Measurements from ENCODE around the gene ABHD8. TPM values are rescaled to one million over a fixed set of nuclear protein-coding genes. Genes with fewer than 3 reads are reported as not detected.

ABHD8 gene
- total and polyA plus RNA-seq, 11 donors, result 7.4 to 21.8 (median 11.6) TPM

- TF ChIP-seq, protein P1, sequence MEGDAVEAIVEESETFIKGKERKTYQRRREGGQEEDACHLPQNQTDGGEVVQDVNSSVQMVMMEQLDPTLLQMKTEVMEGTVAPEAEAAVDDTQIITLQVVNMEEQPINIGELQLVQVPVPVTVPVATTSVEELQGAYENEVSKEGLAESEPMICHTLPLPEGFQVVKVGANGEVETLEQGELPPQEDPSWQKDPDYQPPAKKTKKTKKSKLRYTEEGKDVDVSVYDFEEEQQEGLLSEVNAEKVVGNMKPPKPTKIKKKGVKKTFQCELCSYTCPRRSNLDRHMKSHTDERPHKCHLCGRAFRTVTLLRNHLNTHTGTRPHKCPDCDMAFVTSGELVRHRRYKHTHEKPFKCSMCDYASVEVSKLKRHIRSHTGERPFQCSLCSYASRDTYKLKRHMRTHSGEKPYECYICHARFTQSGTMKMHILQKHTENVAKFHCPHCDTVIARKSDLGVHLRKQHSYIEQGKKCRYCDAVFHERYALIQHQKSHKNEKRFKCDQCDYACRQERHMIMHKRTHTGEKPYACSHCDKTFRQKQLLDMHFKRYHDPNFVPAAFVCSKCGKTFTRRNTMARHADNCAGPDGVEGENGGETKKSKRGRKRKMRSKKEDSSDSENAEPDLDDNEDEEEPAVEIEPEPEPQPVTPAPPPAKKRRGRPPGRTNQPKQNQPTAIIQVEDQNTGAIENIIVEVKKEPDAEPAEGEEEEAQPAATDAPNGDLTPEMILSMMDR (IDR thresholded peaks at IDR 0.05), result no peak
- no peak for TF ChIP-seq POLR2A (IDR thresholded peaks at IDR 0.05)
- Histone ChIP-seq H3K9me3 (no peaks in the 10 kb centered on the region), H3K27ac (no peak overlapping the region), H3K4me1 (peaks cover 0 to 8% (median 0%) of the 10 kb centered on the region in 12 donors), H3K27me3 (no peaks in the 10 kb centered on the region), H3K36me3 (peaks cover 0 to 64% (median 46%) of the 10 kb centered on the region in 9 donors), H3K4me3 (no peak overlapping the region)
- 82 to 100% (median 87%) methylated on average over 1 to 11 of the region's 11 CpGs for WGBS, 4 donors
- intact Hi-C loops (cut with DNase I), result no loop called here
- DNase-seq (no peak), ATAC-seq (no peak)
Measured at GRCh38 chr19:17320435-17320834, 17.2 kb upstream of the ABHD8 start.

GRCh38 chr19:17319473-17320238, 16.4 kb upstream of the ABHD8 start:
- intact Hi-C loops (cut with DNase I), result no loop called here
- H3K4me3 ChIP-seq, result no peak overlapping the region
- ATAC-seq (no peak), DNase-seq (no peak)
- 90 to 95% (median 93%) methylated on average over 40 of the region's 40 CpGs for WGBS, 4 donors
- no peaks in the 10 kb centered on the region for H3K9me3 ChIP-seq
- no peaks in the 10 kb centered on the region for H3K27me3 ChIP-seq
- TF ChIP-seq POLR2A (IDR thresholded peaks at IDR 0.05), result no peak
- peaks cover 0 to 70% (median 52%) of the 10 kb centered on the region in 9 donors for H3K36me3 ChIP-seq
- H3K27ac ChIP-seq, result no peak overlapping the region
- H3K4me1 ChIP-seq, result peaks cover 0 to 8% (median 0%) of the 10 kb centered on the region in 12 donors

DNA sequence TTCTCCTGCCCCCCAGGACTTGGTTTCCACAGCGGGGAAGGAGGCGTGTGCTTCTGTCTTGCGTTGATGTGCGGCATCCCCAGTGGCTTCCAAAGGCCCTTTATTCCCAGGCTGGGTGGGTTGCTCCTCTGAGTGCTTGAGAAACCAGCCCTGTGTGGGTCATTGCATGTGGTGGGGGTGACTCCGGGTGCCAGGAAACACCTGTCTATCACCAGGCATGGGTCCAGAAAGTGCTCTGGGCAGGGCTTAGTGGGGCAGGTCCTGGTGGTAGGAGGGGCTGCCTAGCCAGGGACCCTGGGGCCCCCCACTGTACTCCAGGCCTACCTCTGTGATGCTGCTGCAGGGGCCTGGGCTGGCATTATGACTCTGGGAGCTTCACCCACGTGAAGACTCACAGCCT, 15.7 kb upstream of the ABHD8 start:
- intact Hi-C loops (cut with DNase I), result no loop called here
- H3K36me3 ChIP-seq, result peaks cover 0 to 77% (median 59%) of the 10 kb centered on the region in 9 donors
- DNase-seq (no peak), ATAC-seq (no peak)
- no peak for TF ChIP-seq POLR2A (IDR thresholded peaks at IDR 0.05)
- TF ChIP-seq, protein P1 (IDR thresholded peaks at IDR 0.05), result no peak
- 77 to 80% (median 79%) methylated on average over 6 of the region's 6 CpGs for WGBS, 4 donors
- H3K4me1 ChIP-seq, result peaks cover 0 to 8% (median 0%) of the 10 kb centered on the region in 12 donors
- H3K27ac ChIP-seq, result no peak overlapping the region
- H3K4me3 ChIP-seq, result no peak overlapping the region
- no peaks in the 10 kb centered on the region for H3K9me3 ChIP-seq
- no peaks in the 10 kb centered on the region for H3K27me3 ChIP-seq

- no peak overlapping the region for H3K27ac ChIP-seq
- H3K4me3 ChIP-seq, result no peak overlapping the region
- no peaks in the 10 kb centered on the region for H3K9me3 ChIP-seq
- H3K4me1 ChIP-seq, result peaks cover 0 to 26% (median 17%) of the 10 kb centered on the region in 12 donors
- ATAC-seq, result no peak
- peaks cover 0 to 49% (median 38%) of the 10 kb centered on the region in 9 donors for H3K36me3 ChIP-seq
- 84 to 93% (median 90%) methylated on average over 18 to 19 of the region's 19 CpGs for WGBS, 4 donors
- DNase-seq, result no peak
- intact Hi-C loops (cut with DNase I), result no loop called here
- no peak for TF ChIP-seq POLR2A (IDR thresholded peaks at IDR 0.05)
- TF ChIP-seq, protein P1 (IDR thresholded peaks at IDR 0.05), result no peak
- H3K27me3 ChIP-seq, result no peaks in the 10 kb centered on the region
Measured at GRCh38 chr19:17314007-17314593, 10.9 kb upstream of the ABHD8 start.

Measured in heart left ventricle (tissue), 16 donors.